HepG2 (cell line): ENCODE data around the gene ABHD3. TPM values are rescaled to one million over a fixed set of nuclear protein-coding genes. Genes with fewer than 3 reads are reported as not detected.

Experiments used
- ATAC-seq: fragments of 200-7000 bp; cut with Tn5 transposase; 3 replicates; pipeline ENCODE4 v1.9.1; 2020; ENCODE audit warnings: mild to moderate bottlenecking, moderate library complexity
- BruUV-seq: library from RNA; stranded (reverse); fragments of 400-500 nt; replicated peaks from 2 replicates; lab custom pipeline; 2021; lab: Mats Ljungman, UMichigan
- CTCF ChIA-PET: fragments of 300-600 bp; formaldehyde crosslinking; extraction: SDS; loops from one replicate; lab custom pipeline; 2021; ENCODE audit warnings: low total read pairs, inconsistent platforms, low intra/inter-chr PET ratio; lab: Yijun Ruan, JAX
- POLR2A ChIA-PET: fragments of 350-600 bp; sonication (Branson Sonifier 250); formaldehyde crosslinking; loops from one replicate; lab custom pipeline; 2020; ENCODE audit warnings: antibody characterized with exemption, inconsistent platforms; lab: Yijun Ruan, JAX
- DNase-seq: peaks from one replicate; pipeline ENCODE4 v3.0.0-alpha.2; 2015; ENCODE audit warnings: low spot score
- FAIRE-seq: peaks from 3 replicates; lab custom pipeline; 2011; peaks lifted over from hg19 to GRCh38; lab: Jason Lieb, UNC
- H2AFZ ChIP-seq: one replicate; pipeline ENCODE4 v1.6.1; 2011; ENCODE audit warnings: low read length, inconsistent platforms
- H3K27ac ChIP-seq: fragments of 300-600 bp; 3 replicates; pipeline ENCODE4 v1.8.0; 2011; ENCODE audit warnings: mixed run types, mild to moderate bottlenecking, mixed read lengths, low read length, inconsistent platforms; ENCODE audit not compliant: insufficient read depth; ENCODE audit errors: extremely low read length
- H3K27me3 ChIP-seq, 2 experiments: fragments of 200-600 bp in 1 of 2; 2 replicates in 1 of 2; 3 replicates in 1 of 2; pipeline versions ENCODE4 v1.6.0 to v1.8.0; 2011; ENCODE audit warnings: low read length in 2 of 2, mild to moderate bottlenecking in 2 of 2, moderate library complexity in 2 of 2, inconsistent platforms in 1 of 2; ENCODE audit not compliant: insufficient read depth in 2 of 2, control insufficient read depth in 1 of 2
- H3K36me3 ChIP-seq, 2 experiments: fragments of 200-600 bp in 1 of 2; replicated peaks in 1 of 2; 2 replicates in 1 of 2; 3 replicates in 1 of 2; pipeline versions ENCODE4 v1.5.1 to v1.8.0; 2011; ENCODE audit warnings: low read length in 2 of 2, inconsistent platforms in 1 of 2; ENCODE audit not compliant: insufficient read depth in 2 of 2, control insufficient read depth in 1 of 2
- H3K4me1 ChIP-seq: 2 replicates; pipeline ENCODE4 v1.5.1; 2012; ENCODE audit warnings: low read length, inconsistent platforms; ENCODE audit not compliant: insufficient read depth
- H3K4me2 ChIP-seq: 2 replicates; pipeline ENCODE4 v1.6.0; 2011; ENCODE audit warnings: low read depth, low read length, inconsistent platforms
- H3K4me3 ChIP-seq, 3 experiments: fragments of 200-600 bp in 1 of 3; sonication (generic), shearing (Covaris generic) in 1 of 3; replicated peaks in 1 of 3; 2 replicates each; pipeline ENCODE4 v1.5.1; 2011 to 2016; ENCODE audit warnings: low read length in 3 of 3, inconsistent platforms in 2 of 3, low read depth in 2 of 3, mild to moderate bottlenecking in 2 of 3, control low read depth in 1 of 3, mixed read lengths in 1 of 3; ENCODE audit not compliant: insufficient read depth in 1 of 3
- H3K79me2 ChIP-seq: one replicate; pipeline ENCODE4 v1.6.1; 2011; ENCODE audit warnings: low read length, inconsistent platforms; ENCODE audit not compliant: insufficient read depth
- H3K9ac ChIP-seq: 2 replicates; pipeline ENCODE4 v1.6.0; 2011; ENCODE audit warnings: mild to moderate bottlenecking, low read depth, low read length, inconsistent platforms; ENCODE audit not compliant: insufficient read depth
- H3K9me3 ChIP-seq: 2 replicates; pipeline ENCODE4 v1.5.1; 2012; ENCODE audit warnings: mild to moderate bottlenecking, low read length
- H4K20me1 ChIP-seq: 2 replicates; pipeline ENCODE4 v1.6.0; 2011; ENCODE audit warnings: inconsistent platforms, mild to moderate bottlenecking, low read length, moderate library complexity; ENCODE audit not compliant: insufficient read depth
- E2F1 ChIP-seq: sonication (generic); formaldehyde crosslinking; IDR thresholded peaks from 2 replicates; pipeline ENCODE4 v1.5.0; 2020; ENCODE audit warnings: missing genetic modification reagents
- JUN ChIP-seq: sonication (generic); formaldehyde crosslinking; IDR thresholded peaks from 2 replicates; pipeline ENCODE4 v1.4.0; 2020; ENCODE audit warnings: mild to moderate bottlenecking, missing genetic modification reagents
- NBN ChIP-seq: fragments of 450-650 bp; conservative IDR thresholded peaks from 2 replicates; pipeline ENCODE4 v1.6.1; 2017
- RARA ChIP-seq: IDR thresholded peaks from 2 replicates; pipeline ENCODE4 v1.6.1; 2016; ENCODE audit warnings: missing genetic modification reagents, missing compliant biosample characterization
- RBM22 ChIP-seq: fragments of 200-400 bp; formaldehyde crosslinking; optimal IDR thresholded peaks from 2 replicates; pipeline ENCODE3; 2017; ENCODE audit warnings: mild to moderate bottlenecking, low read length, moderate library complexity
- ZBTB1 ChIP-seq: sonication (generic); formaldehyde crosslinking; IDR thresholded peaks from 2 replicates; pipeline ENCODE4 v1.4.0; 2020; ENCODE audit warnings: missing genetic modification reagents, borderline replicate concordance
- ZNF160 ChIP-seq: sonication (generic); formaldehyde crosslinking; IDR thresholded peaks from 2 replicates; pipeline ENCODE4 v1.8.0; 2022; ENCODE audit warnings: mild to moderate bottlenecking, inconsistent platforms, missing genetic modification reagents
- ZNF20 ChIP-seq: sonication (generic); formaldehyde crosslinking; IDR thresholded peaks from 2 replicates; pipeline ENCODE4 v1.4.0; 2020; ENCODE audit warnings: mild to moderate bottlenecking, moderate library complexity, missing genetic modification reagents
- ZNF280D ChIP-seq: sonication (generic); formaldehyde crosslinking; IDR thresholded peaks from 2 replicates; pipeline ENCODE4 v1.5.1; 2020; ENCODE audit warnings: mild to moderate bottlenecking, missing genetic modification reagents
- ZNF629 ChIP-seq: sonication (generic); formaldehyde crosslinking; conservative IDR thresholded peaks from 2 replicates; pipeline ENCODE4 v1.5.0; 2020; ENCODE audit warnings: missing genetic modification reagents
- ZSCAN25 ChIP-seq: sonication (generic); formaldehyde crosslinking; IDR thresholded peaks from 2 replicates; pipeline ENCODE4 v1.8.0; 2022; ENCODE audit warnings: mild to moderate bottlenecking, missing genetic modification reagents
- WGBS: methylation state at CpG from one replicate; pipeline ENCODE4 v1.1.6; 2017; ENCODE audit warnings: low lambda C conversion rate; 5-methylcytosine and 5-hydroxymethylcytosine counted together
- in situ Hi-C: cut with HindIII; loops from 2 replicates; pipeline ENCODE4 v1.10.0; 2017; ENCODE audit warnings: low pct_unique_long_range_greater_than_20kb; ENCODE audit not compliant: extremely low pct_ligation_motif_present
- intact Hi-C: fragments of 100-400 bp; cut with micrococcal nuclease; formaldehyde crosslinking; loops from one replicate; pipeline ENCODE4 v1.10.0; 2022; ENCODE audit not compliant: unreplicated experiment
- polyA plus RNA-seq, 8 experiments: library from polyadenylated mRNA; depleted of rRNA in 3 of 8; stranded (reverse) in 7 of 8; unstranded in 1 of 8; fragments of >200 nt; fragmentation: Illumina TruSeq in 4 of 8; extraction: Trizol in 4 of 8; gene quantifications; 2 replicates each; pipeline versions ENCODE4 v1.2.1 to v1.2.3, GENCODE V29; 2011 to 2016; ENCODE audit warnings: low read depth in 4 of 8, missing spikeins in 1 of 8, mixed read lengths in 1 of 8; ENCODE audit not compliant: insufficient read depth in 1 of 8
- total RNA-seq, 5 experiments: library from RNA; depleted of rRNA; stranded (reverse); fragments of >200 nt; fragmentation: Illumina TruSeq; extraction: Trizol; gene quantifications; 2 replicates each; pipeline ENCODE4 v1.2.3, GENCODE V29; 2016; ENCODE audit warnings: low read depth in 1 of 5

ABHD3 gene
- total and polyA plus RNA-seq, 2 of the 13 experiments (the other 11 are each of a cell fraction or from before 2014, with no cell fraction given) = 32.1 to 40.2 TPM

GRCh38 chr18:21702602-21703001 is 2.0 kb downstream of the ABHD3 start:
- intact Hi-C loops = loop anchor here (5.0 kb wide), 1 partner anchor 90 kb away; the partner anchor contains the start of gene SNRPD1
- Histone ChIP-seq H3K36me3 (peaks cover 2 to 8% of the 10 kb centered on the region in 2 experiments; a peak in 2 of 5 replicates), H4K20me1 (no peaks in the 10 kb centered on the region), H3K4me1 (peaks cover 60% of the 10 kb centered on the region), H3K79me2 (peaks cover 12% of the 10 kb centered on the region), H3K4me3 (peak overlapping the region; percentile 76 to 90 (median 85); a peak in 4 of 6 replicates), H3K9me3 (no peaks in the 10 kb centered on the region), H2AFZ (no peak overlapping the region), H3K27ac (peak overlapping the region; percentile 14), H3K9ac (peak overlapping the region; percentile 34; the same call in 1 of the 2 replicates), H3K4me2 (peak overlapping the region; percentile 86), H3K27me3 (no peaks in the 10 kb centered on the region; a peak in 1 of 5 replicates)
- 87% methylated on average over 5 of the region's 5 CpGs for WGBS
- no peak for FAIRE-seq
- CTCF ChIA-PET = no interaction called here
- no peak for ATAC-seq
- DNase-seq = no peak
- POLR2A ChIA-PET = no interaction called here
- BruUV-seq = TSS peak; percentile 49
- no peak for TF ChIP-seq RARA (CRISPR knock-in tag)
- TF ChIP-seq JUN (CRISPR knock-in tag) = no peak
- no peak for TF ChIP-seq ZNF280D (CRISPR knock-in tag)
- TF ChIP-seq ZSCAN25 (CRISPR knock-in tag) = no peak
- no peak for TF ChIP-seq ZNF160
- TF ChIP-seq ZNF20 = no peak
- TF ChIP-seq E2F1 = no peak
- no peak for TF ChIP-seq ZNF629 (CRISPR knock-in tag)
- no peak for TF ChIP-seq RBM22
- TF ChIP-seq ZBTB1 (CRISPR knock-in tag) = no peak
- TF ChIP-seq NBN = no peak
- in situ Hi-C loops = no loop called here
